ENCODE measurements around the gene HERC4. TPM values are rescaled to one million over a fixed set of nuclear protein-coding genes. Genes with fewer than 3 reads are reported as not detected.

HERC4 gene
- total and polyA plus RNA-seq, 9 of the 15 experiments (the other 6 are each of a cell fraction or from before 2014, with no cell fraction given), result 12.5 to 33.5 (median 22.8) TPM

- no peak for TF ChIP-seq KAT2B (IDR thresholded peaks at IDR 0.05; ENCODE audit: low read depth, low read length)
- no peak for TF ChIP-seq ZNF121 (CRISPR knock-in tag; conservative IDR thresholded peaks at IDR 0.05)
- TF ChIP-seq IFI16 (CRISPR knock-in tag; IDR thresholded peaks at IDR 0.05), result no peak
- no peak for TF ChIP-seq ZNF561 (CRISPR knock-in tag; conservative IDR thresholded peaks at IDR 0.05)
- TF ChIP-seq ZFX (CRISPR knock-in tag; IDR thresholded peaks at IDR 0.05), result peak; percentile 97
- TF ChIP-seq SP2 (IDR thresholded peaks at IDR 0.05; ENCODE audit: extremely low read depth, low read depth, low read length, poor library complexity, severe bottlenecking), result peak; percentile 37
- peak; percentile 100 for TF ChIP-seq SMAD4 (CRISPR knock-in tag; conservative IDR thresholded peaks at IDR 0.05)
- TF ChIP-seq ZBTB12 (CRISPR knock-in tag; IDR thresholded peaks at IDR 0.05), result peak; percentile 63
- no peak for TF ChIP-seq SAP30 (IDR thresholded peaks at IDR 0.05; ENCODE audit: borderline replicate concordance, insufficient read depth, low read depth, low read length, poor library complexity, severe bottlenecking)
- no peak for TF ChIP-seq CREB3 (tag; conservative IDR thresholded peaks at IDR 0.05; ENCODE audit: low read depth)
- TF ChIP-seq MEF2D (tag; conservative IDR thresholded peaks at IDR 0.05; ENCODE audit: low read depth), result peak; percentile 69
- TF ChIP-seq GTF2B (IDR thresholded peaks at IDR 0.05; ENCODE audit: extremely low read depth, insufficient read length), result no peak
- no peak for TF ChIP-seq MEF2A (IDR thresholded peaks at IDR 0.05; ENCODE audit: control insufficient read depth, low read depth, low read length)
- TF ChIP-seq MYNN (IDR thresholded peaks at IDR 0.05), result peak; percentile 84; the same call in 1 of the 2 replicates
- TF ChIP-seq MYNN (CRISPR knock-in tag; IDR thresholded peaks at IDR 0.05), result no peak
- peak; percentile 96 for TF ChIP-seq SOX6 (IDR thresholded peaks at IDR 0.05)
- no peak for TF ChIP-seq ZNF583 (CRISPR knock-in tag; IDR thresholded peaks at IDR 0.05)
- TF ChIP-seq TCF7L2 (IDR thresholded peaks at IDR 0.05; ENCODE audit: low read depth, low read length), result no peak
- peak; percentile 47; the same call in 1 of the 2 replicates for TF ChIP-seq ZBED1 (IDR thresholded peaks at IDR 0.05)
- TF ChIP-seq NFIC (IDR thresholded peaks at IDR 0.05), result peak; percentile 63
- TF ChIP-seq ZHX1 (conservative IDR thresholded peaks at IDR 0.05; ENCODE audit: low read length), result no peak
- TF ChIP-seq ESRRB (CRISPR knock-in tag; IDR thresholded peaks at IDR 0.05; ENCODE audit: borderline replicate concordance), result no peak
Measured at GRCh38 chr10:67884313-67884841, 190.7 kb downstream of the HERC4 start, which contains the start of gene SIRT1 (continued).
